GM20431 (cell line): ENCODE measurements around the gene ACO1.

Experiments
- in situ Hi-C: fragments of 300-500 bp; cut with MseI, MboI; formaldehyde crosslinking; loops from one replicate; pipeline ENCODE4 v1.15.0; 2020; ENCODE audit warnings: low sequenced_read_pairs; ENCODE audit not compliant: unreplicated experiment

Gene ACO1

DNA sequence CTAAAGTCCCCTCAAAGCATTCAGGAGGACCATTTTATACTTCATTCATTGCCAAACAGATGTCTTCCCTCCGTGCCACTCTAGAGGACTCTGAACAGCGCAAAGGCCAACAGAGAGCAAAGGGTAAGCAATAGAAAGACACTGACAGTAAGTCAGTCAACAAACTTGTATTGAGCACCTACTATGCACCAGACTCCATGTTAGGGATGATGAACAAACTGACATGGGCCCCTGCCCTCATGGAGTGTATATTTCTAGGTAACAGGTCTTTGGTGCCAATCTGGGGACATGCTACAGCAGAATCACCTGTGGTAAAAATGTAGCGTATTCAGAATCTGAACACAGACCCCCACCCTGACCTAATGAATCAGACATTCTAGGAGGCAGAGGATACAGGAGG lies 3.5 kb upstream of the ACO1 start:
- in situ Hi-C loops, result loop anchor here (5.0 to 25.0 kb wide), 2 partner anchors 196 to 581 kb away; no protein-coding TSS in a partner anchor

DNA sequence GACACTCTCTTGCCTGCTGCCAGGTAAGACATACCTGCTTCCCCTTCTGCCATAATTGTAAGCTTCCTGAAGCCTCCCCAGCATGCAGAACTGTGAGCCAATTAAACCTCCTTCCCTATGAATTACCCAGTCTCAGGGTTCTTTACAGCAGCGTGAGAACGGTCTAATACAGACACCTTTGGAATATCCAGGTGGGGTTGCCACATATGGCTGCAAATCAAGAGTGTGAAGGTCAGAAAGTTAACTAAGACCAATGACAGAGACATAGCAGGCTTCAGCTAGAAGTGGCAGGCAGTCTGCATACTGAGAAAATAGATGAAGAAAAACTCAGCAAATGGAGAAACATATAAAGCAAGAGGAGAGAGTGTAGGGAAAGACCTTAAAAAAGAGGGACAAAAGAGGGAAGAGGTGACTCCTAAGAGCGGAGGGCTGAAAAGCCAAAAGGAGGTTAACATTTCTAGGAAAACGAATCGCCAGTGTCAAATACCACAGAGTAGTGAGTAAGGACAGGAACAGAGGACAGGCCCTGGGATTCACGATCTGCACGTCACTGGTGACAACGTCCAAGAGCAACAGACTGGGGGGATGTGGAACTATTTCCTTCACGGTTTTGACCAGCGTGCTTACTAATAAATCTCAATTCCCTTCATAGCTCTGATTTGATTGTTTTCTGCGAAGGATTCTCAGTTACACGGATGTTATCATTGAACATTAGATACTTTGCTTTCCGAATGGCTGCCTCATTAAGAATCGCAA lies 1.7 kb upstream of the ACO1 start:
- in situ Hi-C loops, result loop anchor here (5.0 to 25.0 kb wide), 2 partner anchors 195 to 580 kb away; no protein-coding TSS in a partner anchor

DNA sequence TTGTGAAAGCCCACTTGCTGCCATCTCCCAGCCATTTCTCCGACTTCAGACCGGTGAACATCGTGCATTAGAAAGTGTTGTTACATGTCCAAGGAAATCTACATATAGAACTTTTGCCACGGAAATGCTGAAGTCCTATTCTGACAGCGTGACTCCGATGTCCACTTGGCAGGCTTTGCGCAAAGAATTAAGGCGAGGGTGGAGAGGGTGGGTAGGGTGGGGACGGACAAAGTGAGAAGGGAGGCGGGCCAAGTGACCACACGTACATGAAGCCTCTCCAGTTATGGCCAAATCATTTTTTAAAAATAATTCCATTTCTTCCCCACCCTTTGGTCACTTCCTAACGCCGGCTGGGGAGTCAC lies 460 bp upstream of the ACO1 start:
- in situ Hi-C loops, result loop anchor here (5.0 to 25.0 kb wide), 2 partner anchors 193 to 578 kb away; no protein-coding TSS in a partner anchor

DNA sequence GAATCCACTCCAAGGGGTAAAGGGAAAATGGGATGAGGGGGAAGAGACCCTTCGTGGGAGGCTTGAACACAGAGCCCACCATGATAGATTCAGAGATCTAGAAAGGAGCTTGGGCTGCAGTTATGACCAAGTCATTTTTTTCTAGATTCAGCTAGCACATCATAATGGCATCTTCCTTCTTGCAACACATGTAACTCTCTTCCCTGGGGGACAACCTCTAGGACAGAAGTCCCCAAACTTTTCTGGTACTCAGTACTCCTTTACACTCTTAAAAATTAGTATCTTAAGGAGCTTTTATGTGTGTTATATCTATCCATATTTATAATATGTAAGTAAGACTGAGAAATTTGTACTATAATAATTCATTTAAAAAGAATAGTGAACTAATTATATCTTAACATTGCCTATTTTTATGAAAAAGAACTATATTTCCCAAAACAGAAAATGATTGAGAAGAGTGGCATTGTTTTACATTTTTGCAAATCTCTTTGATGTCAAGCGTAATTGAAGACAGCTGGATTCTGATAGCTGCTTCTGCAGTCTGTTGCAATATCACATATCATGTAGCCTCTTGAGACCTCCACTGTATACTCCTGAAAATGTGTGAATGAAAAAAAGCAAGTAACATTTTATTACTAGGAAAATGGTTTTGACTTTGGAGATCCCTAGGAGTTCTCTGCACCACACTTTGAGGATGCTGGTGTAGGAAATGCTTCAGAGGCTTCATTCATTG lies 875 bp downstream of the ACO1 start:
- in situ Hi-C loops, result loop anchor here (25.0 kb wide), 1 partner anchor 577 kb away; no protein-coding TSS in a partner anchor

- in situ Hi-C loops, result loop anchor here (25.0 kb wide), 1 partner anchor 576 kb away; no protein-coding TSS in a partner anchor
These were observed 1.4 kb downstream of the ACO1 start for GRCh38 chr9:32385885-32386283.

DNA sequence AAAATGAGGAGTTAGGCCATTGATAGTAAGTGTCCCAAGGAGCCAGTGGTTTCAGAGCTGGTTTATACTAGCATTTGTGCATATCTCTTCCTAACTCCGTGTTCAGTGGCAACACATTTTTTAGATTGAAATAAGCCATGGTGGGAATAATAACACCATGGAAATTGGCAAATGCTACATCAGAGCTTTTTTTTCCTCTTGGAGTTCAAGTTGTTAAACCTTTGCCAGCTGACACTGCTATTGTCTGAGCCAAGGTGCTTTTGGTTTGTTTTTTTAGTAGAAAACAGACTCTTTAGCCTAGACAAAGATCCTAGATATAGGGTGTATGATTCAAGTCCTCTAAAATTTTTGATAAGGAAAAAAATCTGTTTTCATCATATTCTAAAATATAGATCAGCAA lies 2.8 kb downstream of the ACO1 start:
- in situ Hi-C loops, result loop anchor here (25.0 kb wide), 1 partner anchor 575 kb away; no protein-coding TSS in a partner anchor

DNA sequence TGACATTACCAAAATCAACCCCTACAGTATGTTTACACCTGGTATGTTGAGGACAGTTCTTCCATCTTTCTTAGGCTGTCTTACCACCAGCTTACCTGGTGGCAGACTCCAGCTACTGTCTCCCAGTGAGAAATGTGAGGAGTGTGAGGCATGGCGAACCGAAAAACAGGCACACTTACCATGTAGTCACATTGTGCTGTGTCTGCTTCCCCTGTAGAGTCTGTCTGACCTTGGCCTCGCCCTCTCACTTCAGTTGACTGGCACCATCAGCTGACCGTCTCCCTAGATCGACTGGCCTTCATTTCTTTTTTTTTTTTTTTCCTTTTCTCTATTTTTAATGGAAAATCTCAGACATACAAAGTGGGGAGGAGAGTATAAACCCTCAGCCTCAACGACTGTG lies 4.9 kb downstream of the ACO1 start:
- in situ Hi-C loops, result loop anchor here (25.0 kb wide), 1 partner anchor 573 kb away; no protein-coding TSS in a partner anchor

GRCh38 chr9:32393911-32394310 lies 9.5 kb downstream of the ACO1 start:
- in situ Hi-C loops, result loop anchor here (25.0 kb wide), 1 partner anchor 568 kb away; no protein-coding TSS in a partner anchor

- in situ Hi-C loops, result loop anchor here (25.0 kb wide), 1 partner anchor 568 kb away; no protein-coding TSS in a partner anchor
These were observed 10.1 kb downstream of the ACO1 start for GRCh38 chr9:32394381-32395049.

DNA sequence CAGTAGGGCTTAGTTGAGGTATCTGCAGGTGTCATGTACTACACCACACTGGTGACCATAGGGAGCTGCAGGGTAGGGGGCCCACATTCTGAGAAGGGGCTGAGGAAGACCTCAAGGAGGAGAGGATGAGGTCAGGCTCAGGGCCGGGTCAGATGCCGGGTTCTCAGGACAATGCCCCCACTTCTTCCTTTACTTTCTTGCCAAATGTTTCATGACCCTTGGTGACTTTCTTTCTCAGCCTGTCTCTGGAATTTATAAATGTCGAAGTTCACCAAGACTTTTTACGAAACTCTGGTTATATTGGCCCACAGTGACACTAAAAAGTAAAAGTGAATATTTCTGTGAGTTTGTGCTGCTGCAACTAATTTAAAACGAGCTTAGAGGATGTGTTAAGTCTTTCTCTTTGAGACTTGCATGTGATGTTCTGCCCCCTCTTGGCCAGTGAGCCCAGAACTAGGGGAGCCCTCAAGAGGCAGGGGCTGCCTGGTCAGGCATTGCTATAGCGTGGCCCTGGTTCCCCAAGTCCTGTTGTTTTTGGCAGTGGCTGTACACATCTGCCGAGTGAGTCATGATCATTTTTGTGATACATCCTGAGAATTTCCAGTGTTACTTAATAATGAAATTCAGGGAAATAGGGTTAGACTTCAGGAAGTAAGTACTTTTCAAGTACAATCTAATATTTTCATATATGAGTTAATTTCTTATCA lies 11.2 kb downstream of the ACO1 start:
- in situ Hi-C loops, result loop anchor here (25.0 kb wide), 1 partner anchor 567 kb away; no protein-coding TSS in a partner anchor

GRCh38 chr9:32398207-32398606 lies 13.8 kb downstream of the ACO1 start:
- in situ Hi-C loops, result loop anchor here (25.0 kb wide), 1 partner anchor 564 kb away; no protein-coding TSS in a partner anchor

DNA sequence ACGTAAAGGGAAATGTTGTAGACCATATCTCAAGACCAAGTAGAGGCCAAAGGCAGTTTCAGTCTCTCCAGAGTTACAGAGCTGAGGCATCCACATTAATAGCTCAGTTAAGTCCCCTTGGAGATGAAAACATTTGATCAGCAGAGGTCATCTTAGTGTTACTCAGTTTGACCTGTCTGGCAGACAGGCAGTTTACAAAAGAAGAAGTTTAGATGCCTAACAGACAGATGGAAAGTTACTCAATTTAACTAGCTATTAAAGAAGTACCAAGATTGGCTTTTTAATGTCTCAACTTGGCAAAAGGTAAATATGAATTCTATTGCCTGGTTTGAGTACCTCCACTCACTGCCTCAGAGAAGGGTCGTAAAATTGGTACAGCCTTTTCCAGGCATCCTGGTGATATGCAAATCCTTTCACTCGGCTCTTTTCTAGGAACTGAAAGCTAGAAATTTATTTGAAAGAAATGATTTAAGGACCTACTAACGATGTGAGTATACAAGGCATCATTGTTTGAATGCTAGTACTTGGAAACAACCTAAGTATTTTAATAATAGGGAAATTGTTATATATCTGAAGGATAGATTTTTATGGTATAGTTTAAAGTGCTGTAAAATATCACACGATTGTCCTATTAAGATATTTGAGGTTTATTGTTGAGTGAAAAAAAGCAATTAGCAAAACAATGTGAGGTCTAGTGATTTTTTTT lies 14.8 kb downstream of the ACO1 start:
- in situ Hi-C loops, result loop anchor here (25.0 kb wide), 1 partner anchor 563 kb away; no protein-coding TSS in a partner anchor

- in situ Hi-C loops, result no loop called here
These were observed 17.0 kb downstream of the ACO1 start for GRCh38 chr9:32401488-32401887.

- in situ Hi-C loops, result no loop called here
These were observed 19.3 kb downstream of the ACO1 start for GRCh38 chr9:32403567-32404260.

DNA sequence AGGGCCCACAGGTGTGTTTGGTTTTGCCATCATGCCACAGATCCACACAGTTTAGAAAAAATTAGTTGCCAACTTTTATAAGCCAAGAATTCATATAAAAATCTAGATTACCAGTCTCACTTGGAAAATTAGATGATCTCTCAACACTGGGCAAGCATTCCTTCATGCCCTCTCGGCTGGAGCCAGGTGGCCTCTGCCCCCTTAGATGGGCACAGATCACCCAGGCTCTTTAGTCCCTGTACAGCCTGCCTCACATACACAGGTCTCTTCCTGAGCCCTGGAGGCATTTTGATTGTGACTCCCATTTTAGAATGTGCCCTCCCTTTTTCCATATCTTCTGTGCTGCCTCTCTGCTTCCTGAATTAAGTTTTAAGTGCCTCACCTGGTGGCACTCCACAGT lies 20.0 kb downstream of the ACO1 start:
- in situ Hi-C loops, result no loop called here

DNA sequence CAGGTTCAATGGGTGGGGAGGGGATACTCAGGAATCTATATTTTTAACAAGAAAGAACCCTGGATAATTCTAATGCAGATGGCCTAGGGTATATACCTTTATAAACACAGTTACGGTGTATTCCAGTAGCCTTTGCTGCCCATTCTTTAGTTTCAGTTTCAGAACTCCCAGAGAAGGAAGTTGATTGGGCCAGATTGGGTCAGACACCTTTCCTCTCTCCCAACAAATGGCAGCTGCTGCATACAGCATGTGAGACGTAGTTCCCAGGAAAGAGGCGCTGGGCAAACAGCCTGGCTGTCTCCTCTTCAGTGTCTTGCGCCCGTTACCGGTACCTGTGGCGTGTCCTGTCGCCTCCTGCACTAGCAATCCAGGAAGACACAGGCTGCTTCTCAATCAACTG lies 20.4 kb downstream of the ACO1 start:
- in situ Hi-C loops, result no loop called here

GRCh38 chr9:32405506-32405905 lies 21.1 kb downstream of the ACO1 start:
- in situ Hi-C loops, result no loop called here

DNA sequence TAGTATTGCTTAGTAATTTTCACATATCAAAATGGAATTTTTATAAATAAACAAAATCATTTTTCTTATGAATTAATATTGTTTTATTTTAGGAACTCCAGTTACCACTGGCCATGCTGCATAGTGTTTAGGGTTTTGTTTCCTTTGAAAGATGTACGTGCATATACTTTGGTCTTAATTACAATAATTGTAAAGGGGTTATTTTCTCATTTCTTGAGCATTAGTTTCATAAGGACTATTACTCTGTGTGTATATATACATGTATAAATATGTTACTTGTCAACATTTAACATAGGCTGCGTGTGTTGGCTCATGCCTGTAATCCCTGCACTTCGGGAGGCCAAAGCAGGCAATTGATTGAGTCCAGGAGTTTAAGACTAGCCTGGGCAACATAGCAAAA lies 21.6 kb downstream of the ACO1 start:
- in situ Hi-C loops, result no loop called here
